Measurements from ENCODE around the gene ARSI.
A peak's percentile ranks its signal among the peaks of the same experiment; 100 is the strongest.

The ARSI gene

DNA sequence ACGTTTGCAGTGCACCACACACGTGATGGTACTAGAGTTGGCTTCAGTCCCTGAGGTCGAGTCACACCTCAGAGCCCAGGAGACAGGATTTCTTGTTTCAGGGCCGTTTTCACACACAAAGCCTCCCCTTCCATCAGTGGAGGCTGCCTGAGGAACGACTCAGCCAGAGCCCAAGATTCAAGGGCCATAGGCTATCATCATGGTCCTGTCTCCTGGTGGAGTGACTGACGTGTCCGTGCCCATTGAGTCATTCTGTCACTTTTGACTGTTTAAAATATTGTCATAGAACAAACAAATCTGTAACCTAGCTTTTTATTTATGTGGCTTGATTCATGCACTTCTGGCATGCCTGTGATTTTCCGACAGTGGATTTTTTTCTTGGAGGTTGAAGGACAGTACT is 41.5 kb downstream of the ARSI start:
- DNase-seq (ENCODE audit: low spot score): no peak
- TF ChIP-seq, protein P1, sequence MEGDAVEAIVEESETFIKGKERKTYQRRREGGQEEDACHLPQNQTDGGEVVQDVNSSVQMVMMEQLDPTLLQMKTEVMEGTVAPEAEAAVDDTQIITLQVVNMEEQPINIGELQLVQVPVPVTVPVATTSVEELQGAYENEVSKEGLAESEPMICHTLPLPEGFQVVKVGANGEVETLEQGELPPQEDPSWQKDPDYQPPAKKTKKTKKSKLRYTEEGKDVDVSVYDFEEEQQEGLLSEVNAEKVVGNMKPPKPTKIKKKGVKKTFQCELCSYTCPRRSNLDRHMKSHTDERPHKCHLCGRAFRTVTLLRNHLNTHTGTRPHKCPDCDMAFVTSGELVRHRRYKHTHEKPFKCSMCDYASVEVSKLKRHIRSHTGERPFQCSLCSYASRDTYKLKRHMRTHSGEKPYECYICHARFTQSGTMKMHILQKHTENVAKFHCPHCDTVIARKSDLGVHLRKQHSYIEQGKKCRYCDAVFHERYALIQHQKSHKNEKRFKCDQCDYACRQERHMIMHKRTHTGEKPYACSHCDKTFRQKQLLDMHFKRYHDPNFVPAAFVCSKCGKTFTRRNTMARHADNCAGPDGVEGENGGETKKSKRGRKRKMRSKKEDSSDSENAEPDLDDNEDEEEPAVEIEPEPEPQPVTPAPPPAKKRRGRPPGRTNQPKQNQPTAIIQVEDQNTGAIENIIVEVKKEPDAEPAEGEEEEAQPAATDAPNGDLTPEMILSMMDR (IDR thresholded peaks at IDR 0.05; ENCODE audit: extremely low read depth, insufficient read depth, missing control alignments): no peak
- in situ Hi-C loops (cut with MboI; ENCODE audit: low pct_unique_long_range_greater_than_20kb, low sequenced_read_pairs, unreplicated experiment): no loop called here

DNA sequence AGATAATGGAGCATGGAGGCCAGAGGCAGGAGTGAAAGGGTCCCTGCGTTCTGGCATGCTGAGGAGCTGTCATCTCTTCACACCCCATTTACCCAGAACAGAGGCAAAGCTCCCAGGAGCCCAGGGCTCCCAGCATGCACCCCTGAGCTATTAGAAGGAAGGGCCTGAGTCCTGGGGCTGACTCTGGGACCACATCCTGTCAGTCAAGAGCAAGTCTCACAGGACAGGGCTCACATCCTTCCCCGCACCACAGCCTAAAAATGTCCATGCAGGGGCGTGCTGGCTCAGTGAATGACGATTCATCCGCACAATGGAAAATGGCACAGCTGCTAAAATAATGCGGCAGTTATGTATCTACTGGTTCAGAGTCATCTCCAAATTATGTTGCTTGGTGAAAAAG is 44.6 kb downstream of the ARSI start:
- peak; percentile 59 for DNase-seq (ENCODE audit: low spot score)
- TF ChIP-seq, protein P1 (IDR thresholded peaks at IDR 0.05; ENCODE audit: extremely low read depth, insufficient read depth, missing control alignments): peak; percentile 9
- in situ Hi-C loops (cut with MboI; ENCODE audit: low pct_unique_long_range_greater_than_20kb, low sequenced_read_pairs, unreplicated experiment): no loop called here

DNA sequence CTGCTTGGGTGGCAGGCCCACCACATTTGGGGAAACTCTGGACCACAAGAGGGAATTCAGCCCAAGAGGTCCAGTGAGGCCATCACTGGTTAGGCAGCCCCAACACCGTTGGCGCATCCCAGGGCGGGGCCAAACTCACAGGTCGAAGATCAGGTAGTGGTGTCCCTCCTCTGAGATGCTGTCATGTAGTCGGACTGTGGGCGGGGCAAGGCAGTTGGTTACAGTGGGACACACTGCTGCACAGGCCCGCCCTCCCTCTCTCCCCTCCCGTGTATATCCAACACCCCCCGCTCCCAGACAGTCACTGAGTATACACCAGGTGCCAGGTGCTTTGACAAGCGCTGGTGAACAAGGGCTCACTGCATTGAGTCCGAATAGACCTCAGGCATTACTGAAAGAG is 45.3 kb downstream of the ARSI start:
- in situ Hi-C loops (cut with MboI; ENCODE audit: low pct_unique_long_range_greater_than_20kb, low sequenced_read_pairs, unreplicated experiment): no loop called here
- TF ChIP-seq, protein P1 (IDR thresholded peaks at IDR 0.05; ENCODE audit: extremely low read depth, insufficient read depth, missing control alignments): no peak
- DNase-seq (ENCODE audit: low spot score): no peak

DNA sequence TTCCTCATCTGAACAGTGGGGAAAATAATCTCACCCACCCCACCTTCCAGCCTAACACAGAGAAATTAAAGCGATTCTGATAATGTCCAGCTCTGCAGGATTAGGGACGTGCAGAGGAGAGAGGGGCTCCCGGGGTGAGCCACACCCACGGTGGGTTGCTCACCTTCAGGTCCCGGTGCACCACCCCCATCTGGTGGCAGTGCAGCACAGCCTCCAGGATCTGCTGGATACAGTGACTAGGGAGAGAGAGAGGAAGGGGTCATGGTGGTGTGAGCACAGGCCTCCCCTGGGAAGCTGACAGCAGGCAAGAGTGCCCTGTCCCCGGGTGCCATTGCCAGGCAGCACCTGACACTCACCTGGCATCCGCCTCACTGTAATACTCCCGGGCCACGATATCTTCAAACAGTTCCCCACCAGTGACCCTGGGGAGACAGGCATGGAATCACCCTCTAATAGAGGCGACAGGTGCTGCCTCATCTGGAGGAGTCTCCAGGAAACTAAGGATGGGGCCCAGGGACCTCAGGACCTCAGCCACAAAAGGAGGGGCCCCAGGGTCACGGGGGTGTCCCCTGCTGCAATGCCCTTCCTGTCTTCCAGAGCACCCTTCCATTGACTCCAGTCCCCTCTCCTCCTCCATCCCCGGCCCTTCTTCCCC is 46.2 kb downstream of the ARSI start:
- no peak for DNase-seq (ENCODE audit: low spot score)
- in situ Hi-C loops (cut with MboI; ENCODE audit: low pct_unique_long_range_greater_than_20kb, low sequenced_read_pairs, unreplicated experiment): no loop called here
- TF ChIP-seq, protein P1 (IDR thresholded peaks at IDR 0.05; ENCODE audit: extremely low read depth, insufficient read depth, missing control alignments): no peak

DNA sequence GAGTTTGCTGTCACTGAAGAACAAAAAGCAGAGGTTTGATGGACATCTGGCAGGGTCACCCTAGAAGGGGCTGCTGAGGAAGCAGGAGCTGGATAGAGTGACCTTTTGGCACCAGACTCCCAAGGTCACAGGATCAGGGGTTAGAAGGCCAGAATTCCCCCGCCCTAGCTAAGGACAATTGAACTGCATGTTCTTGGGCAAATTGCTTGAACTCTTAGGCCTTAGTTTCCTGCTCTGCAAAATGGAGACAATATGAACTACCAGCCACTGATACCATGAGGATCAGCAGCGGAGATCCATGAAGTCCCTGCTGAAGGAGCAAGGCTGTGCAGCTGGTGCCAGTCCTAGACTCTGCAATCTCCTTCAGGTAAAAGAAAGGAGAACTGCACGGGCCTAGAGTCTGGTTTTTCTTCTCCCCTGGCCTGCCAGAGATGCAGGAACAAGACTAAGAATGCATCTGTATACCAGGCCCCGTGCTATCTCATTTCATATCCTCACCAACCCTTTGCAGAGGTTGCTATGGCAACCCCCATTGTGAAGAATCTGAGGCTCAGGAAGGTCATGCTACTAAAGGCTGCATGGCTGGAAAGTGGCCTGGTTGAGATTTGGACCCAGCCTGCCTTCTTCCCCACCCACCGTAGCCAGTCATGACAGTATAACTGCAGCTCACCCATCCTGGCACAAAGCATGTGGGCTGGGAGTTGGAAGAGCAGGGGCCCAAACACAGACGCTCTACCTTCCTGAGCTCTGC is 46.9 kb downstream of the ARSI start:
- TF ChIP-seq, protein P1 (IDR thresholded peaks at IDR 0.05; ENCODE audit: extremely low read depth, insufficient read depth, missing control alignments): no peak
- no peak for DNase-seq (ENCODE audit: low spot score)
- in situ Hi-C loops (cut with MboI; ENCODE audit: low pct_unique_long_range_greater_than_20kb, low sequenced_read_pairs, unreplicated experiment): no loop called here

DNA sequence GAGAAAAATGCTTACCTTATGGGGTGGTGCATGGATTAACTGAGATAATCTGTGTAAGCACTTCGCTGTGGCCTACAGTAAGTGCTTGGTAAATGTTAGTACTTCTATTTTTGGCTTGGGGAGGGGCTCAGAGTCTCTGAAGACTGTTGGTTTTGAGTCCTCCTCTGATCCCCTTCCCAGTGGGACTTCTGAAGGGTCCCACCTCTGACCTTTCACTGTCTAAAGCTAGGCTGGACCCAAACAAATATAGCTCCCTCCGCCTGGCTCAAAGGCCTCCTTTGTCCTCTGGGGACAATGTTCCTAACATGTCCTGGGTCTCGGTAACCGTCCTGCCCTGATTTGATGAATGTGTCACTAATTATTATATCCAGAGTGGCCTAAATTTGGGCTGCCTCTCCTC is 47.9 kb downstream of the ARSI start:
- TF ChIP-seq, protein P1 (IDR thresholded peaks at IDR 0.05; ENCODE audit: extremely low read depth, insufficient read depth, missing control alignments): no peak
- no peak for DNase-seq (ENCODE audit: low spot score)
- in situ Hi-C loops (cut with MboI; ENCODE audit: low pct_unique_long_range_greater_than_20kb, low sequenced_read_pairs, unreplicated experiment): no loop called here

Data from GM13977 (cell line).